ENCODE measurements around the gene APP.
A peak's percentile ranks its signal among the peaks of the same experiment; 100 is the strongest.
"Not testable (repeated sequence)": the region's sequence is repeated elsewhere in the genome, so short reads cannot be mapped to it uniquely, and the experiment has no call there.

The APP gene

DNA sequence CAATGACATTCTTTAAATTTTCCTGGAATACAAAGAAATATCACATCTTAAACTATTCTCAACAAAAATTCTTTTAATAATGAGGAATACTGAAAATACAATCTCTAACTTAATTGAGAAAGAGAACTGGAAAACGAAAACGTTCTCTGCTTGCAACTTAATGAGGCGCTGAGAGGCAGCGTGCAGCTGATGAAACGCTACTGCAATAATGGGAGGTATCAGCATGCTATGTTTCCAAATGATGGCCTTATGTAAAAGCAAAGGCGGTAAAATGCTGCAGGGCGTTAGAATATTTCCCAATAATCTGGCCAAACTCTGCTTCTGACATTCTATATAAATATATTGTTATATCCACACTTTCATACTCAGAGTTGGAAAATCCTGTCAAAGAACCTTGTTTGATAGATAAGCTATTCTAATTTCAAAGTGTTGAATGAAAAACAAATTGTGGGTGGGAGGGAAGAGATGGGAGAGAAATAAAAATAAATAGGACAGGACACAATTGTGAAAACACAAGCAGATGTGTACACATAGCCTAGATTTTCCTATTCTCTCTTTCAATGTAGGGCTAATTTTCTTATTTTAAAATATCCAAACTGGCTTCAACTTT is 70.9 kb downstream of the APP start:
- peak; percentile 65 for DNase-seq (ENCODE audit: low spot score)

- peak; percentile 40 for DNase-seq (ENCODE audit: low spot score)
Measured at GRCh38 chr21:26098772-26099397, 71.7 kb downstream of the APP start.

- no peak for DNase-seq (ENCODE audit: low spot score)
Measured at GRCh38 chr21:26097475-26097874, 73.1 kb downstream of the APP start.

- no peak for DNase-seq (ENCODE audit: low spot score)
Measured at GRCh38 chr21:26096494-26097371, 73.8 kb downstream of the APP start.

GRCh38 chr21:26095131-26095530 is 75.4 kb downstream of the APP start:
- no peak for DNase-seq (ENCODE audit: low spot score)

- peak; percentile 21 for DNase-seq (ENCODE audit: low spot score)
Measured at GRCh38 chr21:26093122-26093521, 77.4 kb downstream of the APP start.

- DNase-seq (ENCODE audit: low spot score) = no peak
Measured at GRCh38 chr21:26091480-26092018, 79.0 kb downstream of the APP start.

DNA sequence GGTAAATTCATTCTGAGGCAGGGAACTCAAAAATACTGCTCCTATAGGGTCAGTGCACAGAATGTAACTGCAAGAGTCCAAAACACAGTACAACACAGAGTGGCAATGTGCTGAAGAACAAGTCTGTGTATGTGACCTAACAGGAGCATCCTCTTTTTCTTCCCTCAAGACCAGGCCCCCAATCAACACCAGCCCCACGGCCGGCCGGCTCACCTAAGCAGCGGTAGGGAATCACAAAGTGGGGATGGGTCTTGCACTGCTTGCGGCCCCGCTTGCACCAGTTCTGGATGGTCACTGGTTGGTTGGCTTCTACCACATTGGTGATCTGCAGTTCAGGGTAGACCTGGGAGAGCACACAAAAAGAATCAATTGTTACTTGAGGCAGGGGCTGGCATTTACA is 80.8 kb downstream of the APP start:
- DNase-seq (ENCODE audit: low spot score) = no peak

DNA sequence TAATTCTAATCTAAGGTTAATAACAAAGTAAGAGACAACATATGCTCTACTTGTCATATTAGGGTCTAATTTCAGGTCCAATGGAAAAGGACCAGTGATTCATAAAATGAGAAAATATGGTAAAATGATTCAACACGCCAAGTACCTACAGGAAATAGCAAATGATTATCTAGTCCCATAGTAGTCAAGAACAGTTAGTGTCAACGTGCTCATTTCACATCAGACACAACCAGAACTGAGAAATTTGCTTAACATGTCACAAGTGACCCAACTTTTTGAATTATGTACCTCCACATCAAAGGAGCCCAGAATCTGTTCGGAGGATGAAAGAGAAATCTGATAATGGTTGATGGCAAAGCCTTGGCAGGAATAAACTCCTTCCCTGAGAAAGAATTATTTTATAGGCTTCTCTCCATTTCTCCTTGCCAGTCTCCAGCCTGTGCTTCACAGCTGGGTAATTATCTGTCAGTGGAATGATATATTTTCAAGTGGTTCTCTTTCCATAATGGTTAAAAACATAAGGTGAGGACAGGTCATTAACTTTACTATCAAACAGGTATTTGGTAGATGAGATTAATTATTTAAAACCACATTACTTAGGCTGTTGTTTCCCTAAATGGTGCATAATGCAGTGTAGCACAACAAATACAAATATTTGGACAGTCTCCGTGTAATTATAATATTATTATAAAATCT is 83.2 kb downstream of the APP start:
- DNase-seq (ENCODE audit: low spot score) = no peak

GRCh38 chr21:26085882-26086281 is 84.7 kb downstream of the APP start:
- DNase-seq (ENCODE audit: low spot score) = no peak

DNA sequence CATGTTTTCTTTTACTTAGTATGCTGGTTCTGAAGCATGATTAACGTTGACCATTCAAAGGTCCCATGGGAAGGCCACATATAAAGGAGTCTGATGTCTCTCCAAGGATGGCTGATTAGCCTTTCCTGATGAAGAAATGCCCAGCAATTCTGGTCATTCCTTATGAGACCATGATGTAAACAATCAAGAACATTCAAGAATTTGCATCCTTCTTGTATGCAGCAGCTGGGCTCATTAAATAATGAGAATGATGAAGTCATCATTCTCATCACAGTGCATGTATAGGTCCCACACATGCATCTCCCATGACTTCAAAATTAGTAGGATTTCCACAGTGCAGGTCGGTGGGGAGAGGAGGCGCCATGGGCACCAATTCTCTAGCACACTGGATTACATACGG is 85.4 kb downstream of the APP start:
- no peak for DNase-seq (ENCODE audit: low spot score)

DNA sequence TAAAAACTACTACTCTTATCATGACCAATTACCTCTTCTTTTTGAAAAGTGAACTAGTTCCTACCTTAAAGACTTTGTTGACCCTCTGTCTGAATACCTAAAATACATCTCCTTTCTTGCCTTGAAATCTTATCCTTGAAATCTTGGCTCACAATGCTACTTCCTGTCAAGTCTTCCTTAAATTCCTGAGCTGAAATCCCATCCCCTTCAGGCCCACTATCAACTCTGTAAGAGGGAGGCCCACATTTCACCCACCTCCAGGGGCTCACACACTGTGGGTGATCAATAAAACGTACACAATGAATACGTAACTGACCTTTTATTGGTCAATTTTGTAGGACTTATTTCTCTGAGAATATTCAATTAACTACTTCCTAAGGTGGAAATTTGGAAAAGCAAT is 88.0 kb downstream of the APP start:
- DNase-seq (ENCODE audit: low spot score) = no peak

- not testable (repeated sequence) for DNase-seq (ENCODE audit: low spot score)
Measured at GRCh38 chr21:26081175-26081760, 89.3 kb downstream of the APP start.

GRCh38 chr21:26080211-26080610 is 90.4 kb downstream of the APP start:
- no peak for DNase-seq (ENCODE audit: low spot score)

DNA sequence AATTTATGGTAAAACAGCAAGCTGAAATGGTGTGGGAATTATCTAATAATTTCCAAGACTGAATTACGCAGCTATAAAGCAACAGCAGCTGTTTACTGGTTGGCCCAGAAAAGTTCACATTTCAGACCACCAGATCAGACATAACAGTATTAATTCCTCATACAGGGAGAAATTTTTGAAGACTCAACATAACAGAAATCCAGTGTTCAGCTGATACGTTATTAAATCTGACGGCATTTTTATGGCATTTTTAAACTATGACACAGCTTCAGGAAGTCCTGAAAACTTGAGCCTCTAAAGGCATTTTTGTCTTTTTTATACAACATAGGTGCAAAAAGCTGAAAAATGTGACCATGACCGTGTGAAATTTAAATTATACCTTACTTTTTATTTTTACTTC is 91.2 kb downstream of the APP start:
- no peak for DNase-seq (ENCODE audit: low spot score)

GRCh38 chr21:26077521-26077920 is 93.0 kb downstream of the APP start:
- DNase-seq (ENCODE audit: low spot score) = no peak

- peak; percentile 56 for DNase-seq (ENCODE audit: low spot score)
Measured at GRCh38 chr21:26072666-26073615, 97.6 kb downstream of the APP start.

DNA sequence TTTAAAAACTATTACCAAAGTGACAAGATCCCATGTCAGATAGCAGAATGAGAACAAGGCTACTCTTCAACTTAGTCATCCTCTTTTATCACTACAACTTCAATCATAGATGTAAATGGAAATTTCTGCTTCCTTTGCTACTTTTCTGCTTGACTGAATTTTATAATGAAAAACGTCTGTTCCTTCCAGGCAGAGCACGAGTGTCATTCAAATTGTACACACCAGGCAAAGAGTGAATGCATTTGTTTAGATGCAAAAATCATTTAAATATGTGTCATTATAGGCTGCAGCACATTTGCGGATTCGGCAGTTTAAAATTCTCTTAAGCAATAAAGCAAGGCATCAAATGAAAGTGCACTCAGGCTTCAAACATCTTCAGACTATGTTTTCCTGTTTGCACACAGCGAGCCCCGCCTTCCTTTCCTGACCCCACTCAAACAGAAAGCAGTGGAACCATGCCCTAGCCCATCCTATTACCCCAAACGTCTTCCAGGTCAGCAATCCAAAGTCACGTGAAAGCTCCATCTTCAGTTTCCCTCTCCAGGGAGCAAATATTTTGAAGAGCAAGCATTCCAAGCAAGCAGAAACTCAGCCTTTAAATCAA is 99.6 kb downstream of the APP start:
- DNase-seq (ENCODE audit: low spot score) = peak; percentile 65

DNA sequence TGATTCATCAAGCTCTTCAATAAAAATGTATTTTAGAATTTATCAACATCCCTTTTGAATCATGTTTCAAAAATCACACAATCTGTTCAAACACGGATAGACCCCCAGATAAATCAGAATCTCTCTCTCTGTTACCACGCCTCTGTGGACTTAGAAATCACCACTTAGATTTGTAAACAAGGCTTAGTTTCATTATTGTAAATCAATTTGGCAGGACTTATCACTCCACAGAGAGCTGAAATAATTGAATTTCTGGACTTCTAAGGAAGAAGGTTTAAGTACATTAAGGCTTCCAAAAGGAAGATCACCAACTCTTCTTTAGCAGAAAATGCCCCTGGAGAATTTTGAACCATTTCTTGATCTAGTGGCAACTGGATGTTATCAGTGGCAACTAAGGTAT is 100.4 kb downstream of the APP start:
- DNase-seq (ENCODE audit: low spot score) = no peak

GRCh38 chr21:26068776-26069175 is 101.8 kb downstream of the APP start:
- no peak for DNase-seq (ENCODE audit: low spot score)
